RWPE2 (cell line): ENCODE measurements around the gene MBNL1.

Experiments
- ATAC-seq: fragments of 200-7000 bp; cut with Tn5 transposase; 3 replicates; pipeline ENCODE4 v1.9.1; 2021; ENCODE audit warnings: low read depth
- DNase-seq: peaks from one replicate; pipeline ENCODE4 v3.0.0-alpha.2; 2020; ENCODE audit warnings: low spot score
- H3K27ac ChIP-seq: fragments of 450-650 bp; 2 replicates; pipeline ENCODE4 v1.5.1; 2017; ENCODE audit warnings: mild to moderate bottlenecking; ENCODE audit not compliant: poor library complexity, severe bottlenecking
- H3K27me3 ChIP-seq: fragments of 250-450 bp; sonication (Bioruptor Pico); 2 replicates; pipeline ENCODE4 v1.5.1; 2021; ENCODE audit warnings: mild to moderate bottlenecking, moderate library complexity; ENCODE audit not compliant: insufficient read depth, poor library complexity, severe bottlenecking
- H3K36me3 ChIP-seq: fragments of 250-450 bp; sonication (Bioruptor Pico); 2 replicates; pipeline ENCODE4 v1.5.1; 2020; ENCODE audit warnings: low read depth, mild to moderate bottlenecking, moderate library complexity
- H3K4me1 ChIP-seq: fragments of 250-450 bp; sonication (Bioruptor Pico); 2 replicates; pipeline ENCODE4 v1.5.1; 2021; ENCODE audit warnings: mild to moderate bottlenecking, moderate library complexity; ENCODE audit not compliant: insufficient read depth, poor library complexity, severe bottlenecking
- H3K4me3 ChIP-seq: fragments of 250-450 bp; sonication (Bioruptor Pico); 2 replicates; pipeline ENCODE4 v1.5.1; 2021; ENCODE audit warnings: mild to moderate bottlenecking, moderate library complexity; ENCODE audit not compliant: severe bottlenecking
- H3K9me3 ChIP-seq: fragments of 250-450 bp; sonication (Bioruptor Pico); 2 replicates; pipeline ENCODE4 v1.5.1; 2021; ENCODE audit warnings: mild to moderate bottlenecking, moderate library complexity; ENCODE audit not compliant: severe bottlenecking
- TF ChIP-seq, protein P1 (sequence below): fragments of 450-650 bp; IDR thresholded peaks from one replicate; pipeline ENCODE4 v1.5.1; 2017; ENCODE audit warnings: mild to moderate bottlenecking, moderate library complexity; ENCODE audit not compliant: poor library complexity, severe bottlenecking

The MBNL1 gene

DNA sequence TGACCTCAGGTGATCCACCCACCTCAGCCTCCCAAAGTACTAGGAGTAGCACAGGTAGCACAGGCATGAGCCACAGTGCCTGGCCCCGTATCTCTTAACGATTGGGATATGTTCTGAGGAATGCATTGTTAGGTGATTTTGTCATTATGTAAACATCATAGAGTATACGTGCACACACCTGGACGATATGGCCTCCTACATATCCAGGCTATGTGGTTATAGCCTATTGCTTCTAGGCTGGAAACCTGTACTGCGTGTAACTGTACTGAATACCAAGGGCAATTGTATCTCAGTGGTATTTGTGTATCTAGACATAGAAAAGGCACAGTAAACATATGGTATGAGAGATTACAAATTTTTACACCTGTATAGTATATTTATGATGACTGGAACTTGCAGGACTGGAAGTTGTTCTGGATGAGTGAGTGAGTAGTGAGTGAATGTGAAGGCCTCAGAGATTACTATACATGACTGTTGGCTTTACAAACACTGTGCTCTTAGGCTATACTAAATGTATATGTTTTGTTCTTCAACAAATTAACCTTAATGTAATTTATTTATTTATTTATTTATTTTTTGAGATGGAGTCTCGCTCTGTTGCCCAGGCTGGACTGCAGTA, 120.7 kb downstream of the MBNL1 start:
- Histone ChIP-seq H3K4me1 (peaks cover 62% of the 10 kb centered on the region), H3K27ac (peak overlapping the region; percentile 90), H3K36me3 (no peaks in the 10 kb centered on the region; the same call in 1 of the 2 replicates), H3K27me3 (no peaks in the 10 kb centered on the region), H3K4me3 (no peak overlapping the region), H3K9me3 (no peaks in the 10 kb centered on the region)
- peak; percentile 83 for ATAC-seq
- DNase-seq: peak; percentile 77
- TF ChIP-seq, protein P1, sequence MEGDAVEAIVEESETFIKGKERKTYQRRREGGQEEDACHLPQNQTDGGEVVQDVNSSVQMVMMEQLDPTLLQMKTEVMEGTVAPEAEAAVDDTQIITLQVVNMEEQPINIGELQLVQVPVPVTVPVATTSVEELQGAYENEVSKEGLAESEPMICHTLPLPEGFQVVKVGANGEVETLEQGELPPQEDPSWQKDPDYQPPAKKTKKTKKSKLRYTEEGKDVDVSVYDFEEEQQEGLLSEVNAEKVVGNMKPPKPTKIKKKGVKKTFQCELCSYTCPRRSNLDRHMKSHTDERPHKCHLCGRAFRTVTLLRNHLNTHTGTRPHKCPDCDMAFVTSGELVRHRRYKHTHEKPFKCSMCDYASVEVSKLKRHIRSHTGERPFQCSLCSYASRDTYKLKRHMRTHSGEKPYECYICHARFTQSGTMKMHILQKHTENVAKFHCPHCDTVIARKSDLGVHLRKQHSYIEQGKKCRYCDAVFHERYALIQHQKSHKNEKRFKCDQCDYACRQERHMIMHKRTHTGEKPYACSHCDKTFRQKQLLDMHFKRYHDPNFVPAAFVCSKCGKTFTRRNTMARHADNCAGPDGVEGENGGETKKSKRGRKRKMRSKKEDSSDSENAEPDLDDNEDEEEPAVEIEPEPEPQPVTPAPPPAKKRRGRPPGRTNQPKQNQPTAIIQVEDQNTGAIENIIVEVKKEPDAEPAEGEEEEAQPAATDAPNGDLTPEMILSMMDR: no peak

DNA sequence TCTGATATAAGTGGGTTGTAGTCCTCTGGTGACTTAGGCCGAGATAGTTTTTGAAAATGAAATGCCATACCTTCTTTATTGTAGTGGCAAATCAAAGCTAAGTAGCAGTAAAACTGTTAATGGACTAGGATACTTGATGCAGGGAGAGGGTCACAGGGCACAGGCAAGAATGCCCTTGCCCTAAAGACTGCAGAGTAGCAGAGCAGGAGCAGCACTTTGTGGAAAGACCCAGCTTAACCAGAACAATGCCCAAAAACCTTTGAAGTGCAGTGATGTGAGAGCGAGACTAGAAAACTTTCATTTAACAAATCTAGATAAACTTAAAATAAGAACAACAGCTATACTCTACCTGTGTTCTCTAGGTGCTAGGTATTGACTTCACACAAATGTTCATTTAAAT, 121.9 kb downstream of the MBNL1 start:
- no peaks in the 10 kb centered on the region for H3K27me3 ChIP-seq
- TF ChIP-seq, protein P1: no peak
- DNase-seq: no peak
- no peaks in the 10 kb centered on the region for H3K9me3 ChIP-seq
- no peak for ATAC-seq
- peak overlapping the region; percentile 90 for H3K27ac ChIP-seq
- H3K36me3 ChIP-seq: no peaks in the 10 kb centered on the region; the same call in 1 of the 2 replicates
- no peak overlapping the region for H3K4me3 ChIP-seq
- H3K4me1 ChIP-seq: peaks cover 49% of the 10 kb centered on the region

DNA sequence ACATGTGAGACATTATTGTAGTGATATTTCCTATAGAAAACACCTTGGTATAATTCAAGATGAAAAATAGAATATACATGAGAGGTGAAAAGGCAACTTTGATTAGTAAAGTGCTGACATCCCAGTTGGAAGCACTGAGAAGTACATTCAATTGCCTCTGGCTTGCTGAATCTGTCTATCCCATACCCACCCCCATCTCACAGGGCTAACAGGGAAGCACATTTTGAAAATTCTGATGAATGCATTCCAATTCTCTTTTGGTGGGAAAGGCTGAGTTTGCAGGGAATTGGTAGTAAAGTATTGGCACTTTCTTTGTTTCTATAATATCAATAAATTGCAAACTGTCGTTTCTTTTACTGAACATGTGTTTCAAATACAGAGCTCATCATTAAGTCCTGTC, 122.9 kb downstream of the MBNL1 start:
- TF ChIP-seq, protein P1: no peak
- no peaks in the 10 kb centered on the region; the same call in 1 of the 2 replicates for H3K36me3 ChIP-seq
- ATAC-seq (no peak), DNase-seq (no peak)
- H3K27me3 ChIP-seq: no peaks in the 10 kb centered on the region
- H3K4me3 ChIP-seq: no peak overlapping the region
- peaks cover 41% of the 10 kb centered on the region for H3K4me1 ChIP-seq
- peak overlapping the region; percentile 5 for H3K27ac ChIP-seq
- no peaks in the 10 kb centered on the region for H3K9me3 ChIP-seq

DNA sequence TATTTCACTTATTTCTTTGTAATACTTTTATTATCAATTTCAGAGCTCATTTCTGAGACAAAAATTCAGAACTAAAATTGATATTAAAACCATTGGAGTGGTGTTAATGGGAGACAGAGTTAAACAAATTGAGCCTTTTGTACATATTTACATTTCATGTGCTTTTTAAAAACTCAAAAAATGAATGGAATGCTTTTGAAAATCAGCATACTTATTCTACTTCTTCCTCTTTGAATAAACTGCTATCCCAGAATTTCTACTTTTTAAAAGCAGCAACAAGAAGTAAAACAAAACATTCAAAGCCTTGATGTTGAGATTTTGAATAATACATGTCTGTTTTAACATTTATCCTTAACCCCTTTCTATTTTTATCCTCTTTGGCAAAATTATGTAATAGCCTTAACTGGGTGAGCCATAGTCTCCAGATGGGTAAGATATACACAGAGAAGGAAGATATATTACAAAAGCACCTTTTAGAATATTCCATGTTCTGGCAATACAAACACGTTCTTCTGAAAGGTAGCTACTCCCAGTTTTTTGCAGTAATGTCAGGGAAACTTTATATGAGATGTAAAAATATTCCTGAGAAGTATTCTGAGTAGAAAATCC, 123.6 kb downstream of the MBNL1 start:
- H3K9me3 ChIP-seq: no peaks in the 10 kb centered on the region
- ATAC-seq: no peak
- peaks cover 36% of the 10 kb centered on the region for H3K4me1 ChIP-seq
- H3K27me3 ChIP-seq: no peaks in the 10 kb centered on the region
- peaks cover 6% of the 10 kb centered on the region for H3K36me3 ChIP-seq
- TF ChIP-seq, protein P1: no peak
- no peak for DNase-seq
- H3K27ac ChIP-seq: peak overlapping the region; percentile 5
- no peak overlapping the region for H3K4me3 ChIP-seq

DNA sequence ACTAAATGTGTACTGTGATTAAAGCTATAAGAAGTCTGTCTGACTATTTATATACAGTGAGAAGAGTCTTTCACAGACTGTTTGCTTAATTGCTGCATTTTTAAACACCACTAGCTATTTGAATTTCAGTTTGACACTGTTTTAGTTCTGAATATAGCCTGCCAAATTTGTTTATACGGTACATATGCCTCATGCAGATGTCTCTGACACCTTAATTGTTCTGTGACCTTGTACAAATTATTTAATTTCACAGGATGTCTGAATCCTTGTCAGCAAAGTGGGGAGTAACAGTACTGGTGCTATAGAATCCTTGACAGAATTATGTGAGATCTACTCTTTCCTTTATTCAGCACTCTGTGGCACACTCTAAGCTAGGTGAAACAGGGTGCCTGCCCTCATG, 125.5 kb downstream of the MBNL1 start:
- H3K27me3 ChIP-seq: no peaks in the 10 kb centered on the region
- ATAC-seq: no peak
- peaks cover 31% of the 10 kb centered on the region for H3K4me1 ChIP-seq
- no peak overlapping the region for H3K27ac ChIP-seq
- no peak for DNase-seq
- TF ChIP-seq, protein P1: no peak
- H3K9me3 ChIP-seq: peaks cover 4% of the 10 kb centered on the region
- no peak overlapping the region for H3K4me3 ChIP-seq
- H3K36me3 ChIP-seq: peaks cover 10% of the 10 kb centered on the region
